ENCODE data around the gene SLC43A2.

Gene SLC43A2

DNA sequence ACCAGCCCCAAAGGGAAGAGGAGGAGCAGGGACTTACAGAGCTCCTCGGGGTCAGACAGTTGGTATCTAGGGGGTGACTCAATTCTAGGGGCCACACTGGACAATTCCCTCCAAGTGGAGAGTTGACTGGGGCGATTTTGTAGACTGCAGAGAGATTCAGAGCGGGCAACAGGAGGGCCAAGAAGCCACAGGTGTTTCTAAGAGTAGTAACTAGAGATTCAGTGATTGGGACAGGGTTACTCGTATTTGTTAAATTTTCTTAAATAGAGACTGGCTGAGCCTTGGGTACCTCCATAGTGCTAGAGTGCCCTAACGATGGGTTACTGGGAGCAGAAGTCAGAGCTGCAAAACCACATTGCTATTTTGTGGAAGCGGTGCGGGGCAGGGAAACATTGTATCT, 109.0 kb downstream of the SLC43A2 start:
- H3K27ac ChIP-seq = no peak overlapping the region
- H3K4me3 ChIP-seq (ENCODE audit: low read depth, low read length) = no peak overlapping the region
- H3K27me3 ChIP-seq (ENCODE audit: control insufficient read depth, insufficient read depth, low read length) = no peaks in the 10 kb centered on the region
- no peak overlapping the region for H3K4me2 ChIP-seq (ENCODE audit: low read length)
- peaks cover 8% of the 10 kb centered on the region for H3K79me2 ChIP-seq
- H2AFZ ChIP-seq = no peak overlapping the region
- TF ChIP-seq, protein P1, sequence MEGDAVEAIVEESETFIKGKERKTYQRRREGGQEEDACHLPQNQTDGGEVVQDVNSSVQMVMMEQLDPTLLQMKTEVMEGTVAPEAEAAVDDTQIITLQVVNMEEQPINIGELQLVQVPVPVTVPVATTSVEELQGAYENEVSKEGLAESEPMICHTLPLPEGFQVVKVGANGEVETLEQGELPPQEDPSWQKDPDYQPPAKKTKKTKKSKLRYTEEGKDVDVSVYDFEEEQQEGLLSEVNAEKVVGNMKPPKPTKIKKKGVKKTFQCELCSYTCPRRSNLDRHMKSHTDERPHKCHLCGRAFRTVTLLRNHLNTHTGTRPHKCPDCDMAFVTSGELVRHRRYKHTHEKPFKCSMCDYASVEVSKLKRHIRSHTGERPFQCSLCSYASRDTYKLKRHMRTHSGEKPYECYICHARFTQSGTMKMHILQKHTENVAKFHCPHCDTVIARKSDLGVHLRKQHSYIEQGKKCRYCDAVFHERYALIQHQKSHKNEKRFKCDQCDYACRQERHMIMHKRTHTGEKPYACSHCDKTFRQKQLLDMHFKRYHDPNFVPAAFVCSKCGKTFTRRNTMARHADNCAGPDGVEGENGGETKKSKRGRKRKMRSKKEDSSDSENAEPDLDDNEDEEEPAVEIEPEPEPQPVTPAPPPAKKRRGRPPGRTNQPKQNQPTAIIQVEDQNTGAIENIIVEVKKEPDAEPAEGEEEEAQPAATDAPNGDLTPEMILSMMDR (IDR thresholded peaks at IDR 0.05) = no peak
- no peak overlapping the region for H3K9ac ChIP-seq
- peaks cover 5% of the 10 kb centered on the region for H3K4me1 ChIP-seq
- no peaks in the 10 kb centered on the region for H3K36me3 ChIP-seq (ENCODE audit: control insufficient read depth, insufficient read depth, low read length)
- H3K9me3 ChIP-seq (ENCODE audit: control insufficient read depth, low read length) = no peaks in the 10 kb centered on the region

Measured in parathyroid adenoma (tissue), 2 donors.